ENCODE data around the gene PDE6A. TPM values are rescaled to one million over a fixed set of nuclear protein-coding genes. Genes with fewer than 3 reads are reported as not detected.

Gene PDE6A
- total RNA-seq, 1 experiment from 2014 or later = 0.42 TPM

- no peaks in the 10 kb centered on the region for H3K9me3 Mint-ChIP-seq (ENCODE audit: unreplicated experiment)
- no peaks in the 10 kb centered on the region for H3K27me3 Mint-ChIP-seq (ENCODE audit: insufficient read depth, unreplicated experiment)
- POLR2A ChIA-PET = interaction anchor here (0.7 to 1.5 kb wide), 5 partner anchors 10 to 192 kb away, joined by 3 to 4 read pairs (median 3); partner anchors contain the start of gene TIGD6
- H3K36me3 Mint-ChIP-seq (ENCODE audit: insufficient read depth, unreplicated experiment) = no peaks in the 10 kb centered on the region
- CTCF ChIA-PET = interaction anchor here (0.5 to 1.2 kb wide), 4 partner anchors 14 to 172 kb away, joined by 3 to 8 read pairs (median 5); no protein-coding TSS in a partner anchor
- peaks cover 15% of the 10 kb centered on the region for H3K4me1 Mint-ChIP-seq (ENCODE audit: insufficient read depth, unreplicated experiment)
- no peak for TF ChIP-seq CTCF (IDR thresholded peaks at IDR 0.05; ENCODE audit: unreplicated experiment)
- H3K27ac Mint-ChIP-seq (ENCODE audit: low read depth, unreplicated experiment) = no peak overlapping the region
- no peak for DNase-seq (ENCODE audit: unreplicated experiment)
- intact Hi-C loops (cut with micrococcal nuclease) = loop anchor here (5.0 kb wide), 1 partner anchor 76 kb away; the partner anchor contains the start of gene PPARGC1B
- no TSS peak for BruUV-seq (replicated peaks)
- no peak overlapping the region for H3K4me3 Mint-ChIP-seq (ENCODE audit: unreplicated experiment)
Observed at GRCh38 chr5:149808264-149808982, 136.2 kb downstream of the PDE6A start.

Other genes starting within 250 kb of the PDE6A start
- gene PPARGC1B, start 214.5 kb downstream of the PDE6A start, total RNA-seq (2022) = 4.3 and 7.1 TPM in 2 replicates
- gene SLC26A2, start 16.0 kb upstream of the PDE6A start, total RNA-seq (2022) = 44.1 and 56.2 TPM in 2 replicates
- 9.0 and 10.6 TPM in 2 replicates for gene TIGD6, start 55.9 kb upstream of the PDE6A start, total RNA-seq (2022)
- 66.8 and 67.8 TPM in 2 replicates for gene HMGXB3, start 55.9 kb upstream of the PDE6A start, total RNA-seq (2022)
- gene CSF1R, start 141.8 kb upstream of the PDE6A start, total RNA-seq (2022) = 0.88 and 1.6 TPM in 2 replicates
- gene PDGFRB, start 211.1 kb upstream of the PDE6A start, total RNA-seq (2022) = 0.07 and 0.63 TPM in 2 replicates
- not detected in 2 replicates for gene CDX1, start 222.0 kb upstream of the PDE6A start, total RNA-seq (2022)
- gene SLC6A7, start 245.3 kb upstream of the PDE6A start, total RNA-seq (2022) = not detected in 2 replicates

Data from MCF 10A (cell line).